Effector memory CD4-positive, alpha-beta T cell (primary cell): ENCODE data around the gene ADARB2.

Experiments used
- DNase-seq, 3 donors: peaks; one replicate each; pipeline ENCODE4 v3.0.0-alpha.2; 2020
- H3K27ac ChIP-seq: 2 replicates; pipeline ENCODE4 v1.7.0; 2013; ENCODE audit warnings: mild to moderate bottlenecking, low read length, moderate library complexity; ENCODE audit not compliant: insufficient read depth, poor library complexity, severe bottlenecking
- H3K27me3 ChIP-seq: replicated peaks from 2 replicates; pipeline ENCODE4 v1.7.0; 2013; ENCODE audit warnings: mild to moderate bottlenecking, low read length; ENCODE audit not compliant: insufficient read depth, control insufficient read depth, poor library complexity, severe bottlenecking
- H3K36me3 ChIP-seq: 2 replicates; pipeline ENCODE4 v1.7.0; 2013; ENCODE audit warnings: mild to moderate bottlenecking, low read length, moderate library complexity; ENCODE audit not compliant: control insufficient read depth, insufficient read depth
- H3K4me1 ChIP-seq: 2 replicates; pipeline ENCODE4 v1.7.0; 2013; ENCODE audit warnings: low read length, mild to moderate bottlenecking; ENCODE audit not compliant: control insufficient read depth, insufficient read depth, poor library complexity, severe bottlenecking
- H3K4me3 ChIP-seq: 2 replicates; pipeline ENCODE4 v1.7.0; 2013; ENCODE audit warnings: low read length, low read depth, mild to moderate bottlenecking; ENCODE audit not compliant: insufficient read depth, poor library complexity, severe bottlenecking
- H3K9me3 ChIP-seq: 2 replicates; pipeline ENCODE4 v1.7.0; 2013; ENCODE audit warnings: mild to moderate bottlenecking, low read length, moderate library complexity; ENCODE audit not compliant: control insufficient read depth

ADARB2 gene

DNA sequence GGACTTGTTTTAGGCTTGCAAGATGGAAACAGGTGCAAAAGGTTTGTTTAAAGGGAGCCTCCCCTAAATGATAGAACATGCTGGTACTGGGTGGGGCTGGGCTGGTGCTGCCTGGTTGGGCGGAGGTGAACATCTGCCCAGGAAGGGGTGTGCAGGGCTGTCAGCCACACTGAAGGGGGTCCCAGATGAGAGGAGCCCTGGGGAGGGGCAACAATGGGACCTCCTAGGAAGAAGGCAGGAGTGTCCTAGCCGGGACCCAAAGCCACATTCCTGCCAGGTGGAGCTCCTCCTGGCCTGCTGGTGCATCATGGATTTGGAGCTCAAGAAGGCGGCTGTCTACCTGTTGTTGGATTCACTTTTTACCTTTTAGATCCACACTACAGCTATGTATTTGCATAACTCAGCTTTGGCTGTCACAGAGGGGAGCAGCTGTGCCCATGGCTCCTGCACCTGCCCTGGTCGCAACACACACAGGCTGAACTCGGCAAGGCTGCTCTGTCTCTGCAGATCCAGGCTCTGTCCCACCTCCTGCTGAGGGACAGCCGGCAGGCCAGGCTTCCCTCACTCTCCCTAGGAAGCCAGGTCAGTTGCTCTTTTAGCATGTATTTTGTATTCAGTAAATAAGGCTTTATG, 59.9 kb downstream of the ADARB2 start:
- Histone ChIP-seq H3K36me3 (no peaks in the 10 kb centered on the region), H3K9me3 (no peaks in the 10 kb centered on the region), H3K27me3 (no peaks in the 10 kb centered on the region), H3K4me3 (no peak overlapping the region), H3K4me1 (peaks cover 3% of the 10 kb centered on the region), H3K27ac (no peak overlapping the region)
- no peak for DNase-seq

DNA sequence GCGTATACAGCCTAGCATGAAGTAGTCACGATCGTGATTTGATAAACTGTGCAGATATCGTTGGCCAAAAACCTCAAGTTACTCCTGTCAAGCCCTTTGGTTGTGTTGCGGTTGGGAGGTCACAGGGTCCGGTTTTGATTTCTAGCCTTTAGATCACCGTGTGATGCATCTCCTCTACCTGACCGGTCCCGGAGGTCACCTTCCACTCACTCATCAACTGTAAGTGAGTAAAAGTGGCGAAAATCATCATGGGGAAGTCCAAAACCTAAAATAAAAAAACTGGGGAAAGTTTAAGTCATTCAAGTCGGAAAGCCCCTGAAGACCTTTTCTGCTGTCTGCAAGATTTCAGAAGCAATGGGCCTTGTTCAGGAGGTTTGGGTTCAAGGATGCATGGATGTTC, 62.8 kb downstream of the ADARB2 start:
- Histone ChIP-seq H3K36me3 (no peaks in the 10 kb centered on the region), H3K27ac (no peak overlapping the region), H3K4me3 (no peak overlapping the region), H3K4me1 (no peaks in the 10 kb centered on the region), H3K9me3 (no peaks in the 10 kb centered on the region), H3K27me3 (no peaks in the 10 kb centered on the region)
- DNase-seq, result no peak

DNA sequence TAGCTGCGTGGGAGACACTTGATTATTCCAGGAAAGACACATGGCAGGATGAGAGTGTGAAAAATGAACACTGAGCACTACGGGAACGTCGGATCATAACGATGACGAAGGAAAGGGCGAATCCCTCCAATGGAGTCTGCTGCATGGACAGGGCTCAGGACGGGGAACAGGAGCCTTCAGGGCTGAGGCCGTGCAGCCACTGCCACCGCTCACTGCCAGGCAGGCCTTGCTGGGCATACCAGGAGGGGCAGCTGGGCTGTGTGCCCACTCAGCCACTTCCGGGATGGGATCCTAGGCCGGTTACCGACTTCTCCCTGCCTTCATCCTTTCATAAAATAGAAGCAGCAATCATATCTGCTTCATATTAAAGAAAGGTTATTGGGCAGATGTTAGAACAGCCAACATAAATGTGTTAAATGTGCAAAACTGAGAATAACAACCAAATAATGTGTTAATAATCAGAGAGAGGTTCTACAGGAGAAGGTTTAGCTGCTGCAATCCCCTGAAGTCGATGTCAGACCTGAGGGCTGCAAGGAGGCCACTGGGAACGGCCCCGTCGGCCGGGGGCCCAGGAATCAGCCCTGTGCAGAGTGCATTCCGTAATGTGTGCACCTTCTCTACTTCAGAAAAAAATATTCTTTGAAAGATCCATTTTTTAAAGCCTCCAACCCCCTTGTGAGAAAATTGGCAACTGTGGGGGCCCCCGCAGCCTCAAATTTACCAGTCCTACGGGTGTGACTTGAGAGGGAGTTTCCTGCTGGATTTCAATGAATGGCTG, 63.6 kb downstream of the ADARB2 start:
- H3K9me3 ChIP-seq, result no peaks in the 10 kb centered on the region
- H3K36me3 ChIP-seq, result no peaks in the 10 kb centered on the region
- no peaks in the 10 kb centered on the region for H3K27me3 ChIP-seq
- DNase-seq, result no peak
- H3K4me1 ChIP-seq, result no peaks in the 10 kb centered on the region
- no peak overlapping the region for H3K4me3 ChIP-seq
- H3K27ac ChIP-seq, result no peak overlapping the region

DNA sequence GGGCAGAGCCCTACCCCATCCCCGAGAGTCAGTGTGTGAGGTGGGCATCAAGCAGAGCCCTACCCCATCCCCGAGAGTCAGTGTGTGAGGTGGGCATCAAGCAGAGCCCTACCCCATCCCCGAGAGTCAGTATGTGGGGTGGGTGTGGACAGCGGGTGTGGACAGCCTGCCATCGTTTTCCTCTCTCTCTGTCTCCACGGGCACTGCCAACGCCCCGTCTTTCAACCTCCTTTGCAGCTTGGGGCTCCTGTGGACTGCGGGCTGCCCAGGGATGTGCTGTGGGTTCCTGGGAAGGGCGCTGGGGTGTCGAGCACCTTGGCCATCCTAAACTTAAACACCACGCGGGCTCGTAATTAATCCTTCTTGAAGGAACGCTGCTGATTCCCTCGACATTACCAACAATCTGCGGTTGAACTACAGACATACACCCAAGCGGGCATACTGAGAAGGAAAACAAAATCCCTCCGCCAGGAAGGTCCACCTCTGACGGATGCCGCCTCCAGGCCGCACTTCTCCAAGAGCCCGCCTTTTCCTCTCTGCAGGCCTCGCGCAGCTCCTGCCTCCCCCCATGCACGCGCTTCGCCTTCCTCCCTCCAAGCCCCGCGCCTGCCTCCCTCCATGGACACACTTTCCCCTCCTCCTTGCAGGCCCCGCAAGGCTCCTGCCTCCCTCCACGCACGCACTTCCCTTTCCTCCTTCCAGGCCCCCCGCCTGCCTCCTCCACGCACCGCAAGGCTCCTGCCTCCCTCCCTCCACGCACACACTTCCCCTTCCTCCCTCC, 65.1 kb downstream of the ADARB2 start:
- no peaks in the 10 kb centered on the region for H3K4me1 ChIP-seq
- H3K27me3 ChIP-seq, result no peaks in the 10 kb centered on the region
- no peaks in the 10 kb centered on the region for H3K36me3 ChIP-seq
- no peak overlapping the region for H3K4me3 ChIP-seq
- no peak for DNase-seq
- H3K27ac ChIP-seq, result no peak overlapping the region
- no peaks in the 10 kb centered on the region for H3K9me3 ChIP-seq

DNA sequence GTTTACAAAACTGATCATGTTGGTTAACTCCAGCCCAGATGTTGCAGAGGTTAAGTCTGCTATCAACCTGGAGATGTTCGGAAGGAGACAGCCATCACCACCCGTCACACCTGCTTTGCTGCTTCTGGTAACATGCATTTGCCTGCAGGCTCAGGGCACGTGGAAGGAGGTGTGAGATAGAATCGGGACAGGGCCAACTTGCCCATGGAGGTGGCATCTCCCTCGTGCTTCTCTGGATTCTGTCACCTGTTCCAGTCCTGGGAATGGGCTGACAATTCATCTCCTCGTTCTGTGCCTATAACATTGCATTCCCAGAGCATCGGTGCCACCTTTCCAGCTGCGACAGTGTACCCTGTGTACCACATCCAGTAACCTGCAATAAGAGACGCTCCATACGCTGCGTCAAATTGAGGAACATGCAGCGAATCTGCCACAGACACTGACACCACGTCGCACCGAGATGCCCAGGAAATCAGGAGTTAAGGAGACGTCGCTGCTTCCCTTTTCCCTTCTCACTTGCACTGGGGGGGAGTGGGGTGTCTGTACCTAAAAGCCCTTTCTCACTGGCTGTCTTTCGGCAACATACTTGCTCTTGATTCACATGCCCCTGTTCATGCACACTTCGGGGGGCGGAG, 65.8 kb downstream of the ADARB2 start:
- H3K4me1 ChIP-seq, result no peaks in the 10 kb centered on the region
- H3K36me3 ChIP-seq, result no peaks in the 10 kb centered on the region
- no peak for DNase-seq
- H3K4me3 ChIP-seq, result no peak overlapping the region
- H3K9me3 ChIP-seq, result no peaks in the 10 kb centered on the region
- H3K27ac ChIP-seq, result no peak overlapping the region
- H3K27me3 ChIP-seq, result no peaks in the 10 kb centered on the region

DNA sequence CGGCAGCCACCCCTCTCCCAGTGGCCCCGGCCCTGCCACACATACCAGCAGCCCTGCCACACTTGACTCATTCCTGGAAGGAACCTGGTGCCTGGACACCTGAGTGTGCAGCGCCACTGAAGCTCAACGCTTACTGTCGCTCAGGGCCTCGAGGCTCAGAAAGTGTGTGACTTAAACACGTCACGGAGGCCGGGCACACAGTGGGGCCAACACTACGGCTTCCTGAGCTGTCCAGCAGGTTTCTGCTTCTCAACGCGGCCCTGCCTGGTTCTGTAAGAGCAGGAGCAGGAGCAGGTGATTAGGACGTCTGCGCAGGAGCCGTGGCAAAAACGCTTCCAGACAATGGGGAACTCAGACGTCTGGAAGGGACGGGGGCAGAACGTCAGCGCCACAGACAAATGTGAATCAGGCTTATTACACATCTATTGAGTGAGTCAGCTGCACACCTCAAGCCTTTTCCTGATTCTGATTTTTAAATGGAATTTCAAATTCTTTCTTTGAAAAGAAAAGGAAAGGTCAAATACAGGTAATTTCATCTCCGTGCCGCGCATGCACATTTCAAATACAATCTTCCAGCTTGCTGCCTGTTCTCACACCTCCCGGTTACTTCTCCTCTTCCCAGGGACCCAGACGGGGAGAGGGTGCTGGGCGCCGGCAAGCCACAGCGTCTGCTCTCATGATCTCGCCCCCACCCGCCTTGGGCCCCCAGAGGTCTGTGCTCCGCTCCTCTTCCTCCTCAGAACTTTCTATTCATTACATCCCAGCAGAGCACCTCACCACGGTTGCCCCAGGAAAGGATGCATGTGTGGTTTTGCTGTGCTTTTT, 66.6 kb downstream of the ADARB2 start:
- H3K36me3 ChIP-seq, result no peaks in the 10 kb centered on the region

DNA sequence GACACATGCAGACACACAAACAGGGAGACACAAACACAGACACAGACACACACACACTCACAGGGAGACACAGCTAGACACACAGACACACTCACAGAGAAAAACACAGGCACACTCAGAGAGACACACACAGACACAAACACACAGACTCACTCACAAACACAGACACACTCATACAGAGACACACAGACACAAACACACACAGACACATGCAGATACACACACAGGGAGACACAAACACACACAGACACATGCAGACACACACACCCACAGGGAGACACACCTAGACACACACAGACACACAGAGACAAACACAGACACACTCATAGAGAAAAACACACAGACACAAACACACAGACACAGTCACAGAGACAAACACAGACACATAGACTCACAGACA, 67.9 kb downstream of the ADARB2 start:
- Histone ChIP-seq H3K4me3 (no peak overlapping the region), H3K27me3 (no peaks in the 10 kb centered on the region), H3K4me1 (no peaks in the 10 kb centered on the region), H3K27ac (no peak overlapping the region), H3K36me3 (no peaks in the 10 kb centered on the region), H3K9me3 (no peaks in the 10 kb centered on the region)
- no peak for DNase-seq

More for the DNA sequence above, 66.6 kb downstream of the ADARB2 start:
- no peaks in the 10 kb centered on the region for H3K4me1 ChIP-seq
- no peaks in the 10 kb centered on the region for H3K9me3 ChIP-seq
- no peak overlapping the region for H3K4me3 ChIP-seq
- no peaks in the 10 kb centered on the region for H3K27me3 ChIP-seq
- no peak for DNase-seq
- no peak overlapping the region for H3K27ac ChIP-seq

DNA sequence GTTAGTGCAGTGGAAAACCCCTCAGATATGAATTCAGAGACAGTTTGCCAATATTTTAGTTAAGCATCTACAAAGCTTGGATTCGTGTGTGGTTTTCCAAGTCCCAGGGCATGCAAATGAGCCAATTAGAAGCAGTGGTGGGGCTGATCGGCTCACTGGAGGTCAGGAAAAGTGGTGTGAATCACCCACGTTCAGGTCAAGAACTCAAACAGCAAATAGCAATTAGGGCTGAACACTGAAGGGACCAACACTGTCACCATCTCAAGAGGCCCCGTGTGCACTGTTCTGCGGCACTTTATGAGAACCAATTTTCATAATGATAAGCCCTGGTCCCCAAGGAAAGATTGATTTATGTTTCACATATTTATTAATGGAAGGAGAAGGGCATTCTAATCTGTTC, 68.9 kb downstream of the ADARB2 start:
- H3K4me3 ChIP-seq, result no peak overlapping the region
- no peaks in the 10 kb centered on the region for H3K36me3 ChIP-seq
- H3K4me1 ChIP-seq, result no peaks in the 10 kb centered on the region
- H3K9me3 ChIP-seq, result no peaks in the 10 kb centered on the region
- H3K27me3 ChIP-seq, result no peaks in the 10 kb centered on the region
- DNase-seq, result no peak
- H3K27ac ChIP-seq, result no peak overlapping the region

DNA sequence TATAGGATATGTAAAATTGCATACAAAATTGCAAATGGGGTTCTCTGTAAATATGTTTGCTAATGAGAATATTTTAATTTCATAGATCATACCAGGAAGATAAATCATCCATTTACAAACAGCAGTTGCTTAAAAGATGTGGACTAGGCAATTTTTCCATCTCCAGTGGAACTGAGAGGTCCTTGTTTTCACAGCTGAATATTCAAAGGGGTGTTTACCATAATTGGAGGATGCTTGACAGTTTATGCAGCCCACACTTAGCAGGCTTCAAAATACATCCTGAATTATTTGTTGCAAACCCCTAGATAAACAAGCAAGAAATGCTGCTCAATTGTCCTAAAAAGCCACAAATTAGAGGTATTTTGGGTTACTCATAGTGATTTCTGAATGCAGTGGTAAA, 69.9 kb downstream of the ADARB2 start:
- Histone ChIP-seq H3K4me1 (no peaks in the 10 kb centered on the region), H3K4me3 (no peak overlapping the region), H3K27me3 (no peaks in the 10 kb centered on the region), H3K36me3 (no peaks in the 10 kb centered on the region), H3K27ac (no peak overlapping the region), H3K9me3 (no peaks in the 10 kb centered on the region)
- no peak for DNase-seq
